CD4-positive, alpha-beta T cell (primary cell): ENCODE measurements around the gene OCA2. TPM values are rescaled to one million over a fixed set of nuclear protein-coding genes. Genes with fewer than 3 reads are reported as not detected.

ENCODE experiments used
- ATAC-seq: fragments of 200-7000 bp; cut with Tn5 transposase; one replicate; pipeline ENCODE4 v1.10.0; 2022; ENCODE audit warnings: mild to moderate bottlenecking; ENCODE audit not compliant: poor library complexity
- CTCF ChIA-PET: fragments of 350-600 bp; sonication (Branson Sonifier 250); formaldehyde crosslinking; loops from one replicate; lab custom pipeline; 2021; ENCODE audit warnings: antibody characterized with exemption, inconsistent platforms; lab: Charles Lee
- POLR2A ChIA-PET: fragments of 350-600 bp; sonication (Branson Sonifier 250); formaldehyde crosslinking; loops from one replicate; lab custom pipeline; 2021; ENCODE audit warnings: antibody characterized with exemption, inconsistent platforms; lab: Charles Lee
- DNase-seq, 14 experiments: peaks; one replicate each; pipeline ENCODE4 v3.0.0-alpha.2; 2013 to 2020; ENCODE audit warnings: mixed read lengths in 2 of 14
- H3K27ac ChIP-seq, 2 donors: one replicate each; pipeline versions ENCODE4 v1.5.1 to v1.7.0; 2013; ENCODE audit warnings: low read length in 2 of 2, low read depth in 1 of 2, mild to moderate bottlenecking in 1 of 2
- H3K27me3 ChIP-seq, 2 experiments: 1 replicate in 1 of 2; 2 replicates in 1 of 2; pipeline versions ENCODE4 v1.6.1 to v1.7.0; 2013; ENCODE audit warnings: low read length in 2 of 2, control low read depth in 1 of 2, mild to moderate bottlenecking in 1 of 2, moderate library complexity in 1 of 2; ENCODE audit not compliant: insufficient read depth in 2 of 2, control insufficient read depth in 1 of 2
- H3K36me3 ChIP-seq: one replicate; pipeline ENCODE4 v1.6.1; 2013; ENCODE audit warnings: low read length, control low read depth; ENCODE audit not compliant: insufficient read depth
- H3K4me1 ChIP-seq: one replicate; pipeline ENCODE4 v1.6.1; 2013; ENCODE audit warnings: low read length, control low read depth; ENCODE audit not compliant: insufficient read depth
- H3K4me3 ChIP-seq: one replicate; pipeline ENCODE4 v1.5.1; 2013; ENCODE audit warnings: mild to moderate bottlenecking, low read length, moderate library complexity
- H3K9me3 ChIP-seq, 2 experiments: 1 replicate in 1 of 2; 2 replicates in 1 of 2; pipeline versions ENCODE4 v1.6.1 to v1.7.0; 2013; ENCODE audit warnings: low read length in 2 of 2, mild to moderate bottlenecking in 2 of 2, control low read depth in 1 of 2, moderate library complexity in 1 of 2; ENCODE audit not compliant: control insufficient read depth in 1 of 2, insufficient read depth in 1 of 2
- H3K27ac Mint-ChIP-seq: one replicate; pipeline ENCODE4 v1.8.0; 2020; ENCODE audit warnings: mixed read lengths
- H3K27me3 Mint-ChIP-seq: one replicate; pipeline ENCODE4 v1.8.0; 2021; ENCODE audit warnings: mixed read lengths
- H3K36me3 Mint-ChIP-seq: one replicate; pipeline ENCODE4 v1.8.0; 2021; ENCODE audit warnings: low read depth, mixed read lengths
- H3K4me1 Mint-ChIP-seq: one replicate; pipeline ENCODE4 v1.8.0; 2021; ENCODE audit warnings: low read depth, mixed read lengths
- H3K4me3 Mint-ChIP-seq: one replicate; pipeline ENCODE4 v1.8.0; 2020; ENCODE audit warnings: mild to moderate bottlenecking, mixed read lengths
- H3K9me3 Mint-ChIP-seq: one replicate; pipeline ENCODE4 v1.8.0; 2020; ENCODE audit warnings: mixed read lengths
- intact Hi-C, 2 experiments: fragments of 100-400 bp; cut with DNase I in 1 of 2; cut with micrococcal nuclease in 1 of 2; formaldehyde crosslinking; loops; one replicate each; pipeline versions ENCODE4 v1.15.1 to v1.9.0; 2023 to 2025; cut with DNase I, micrococcal nuclease
- total RNA-seq, 174 experiments: library from RNA in 2 of 174; stranded (reverse) in 2 of 174; gene quantifications; one replicate each; pipeline ENCODE4 v1.2.3 and lab custom pipeline; 2021 to 2026
- TF ChIP-seq, protein P1 (sequence below): fragments of 200-600 bp; IDR thresholded peaks from one replicate; pipeline ENCODE4 v1.8.0; 2022; ENCODE audit warnings: antibody characterized with exemption, mild to moderate bottlenecking

The OCA2 gene
- total RNA-seq, 2 experiments from 2014 or later, result not detected

DNA sequence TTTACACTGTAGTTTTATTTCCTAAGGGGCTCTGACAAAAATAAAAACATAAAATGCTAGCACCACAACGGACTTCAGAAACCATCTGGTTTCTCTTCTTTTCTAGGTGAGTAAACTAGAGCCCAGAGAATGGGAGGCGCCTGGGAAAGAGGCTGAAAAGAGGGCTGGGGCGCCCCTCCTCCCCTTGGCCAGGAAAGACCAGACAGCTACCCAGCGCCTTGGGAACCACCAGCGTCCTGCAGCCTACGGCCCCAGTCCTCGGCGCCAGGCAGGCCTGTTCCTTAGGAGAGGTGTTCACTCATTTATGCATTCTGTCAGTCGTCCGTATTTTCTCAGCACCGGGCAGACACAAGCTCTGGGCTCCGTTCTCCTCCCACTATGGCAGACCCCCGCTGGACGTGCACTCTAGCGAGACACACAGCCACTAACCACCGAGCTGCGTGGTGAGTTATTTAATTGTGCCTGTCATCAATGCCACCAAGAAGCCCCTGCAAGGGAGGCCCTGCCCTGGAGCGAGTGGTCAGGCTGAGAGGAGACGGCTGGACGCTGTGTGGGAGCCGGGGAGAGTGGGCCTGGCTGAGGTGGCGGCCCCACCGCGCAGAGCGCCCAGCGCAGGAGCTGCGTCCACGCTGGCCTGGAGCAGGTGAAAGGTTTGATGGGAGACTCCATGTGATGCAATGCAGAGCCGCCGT, 294.4 kb downstream of the OCA2 start:
- Mint-ChIP-seq H3K9me3 (no peaks in the 10 kb centered on the region), H3K4me1 (no peaks in the 10 kb centered on the region), H3K36me3 (no peaks in the 10 kb centered on the region), H3K27ac (no peak overlapping the region), H3K4me3 (no peak overlapping the region), H3K27me3 (no peaks in the 10 kb centered on the region)
- no peaks in the 10 kb centered on the region for H3K36me3 ChIP-seq
- no peak overlapping the region for H3K27ac ChIP-seq
- peaks cover 0 to 41% of the 10 kb centered on the region in 2 experiments for H3K9me3 ChIP-seq
- ATAC-seq, result no peak
- no peaks in the 10 kb centered on the region for H3K4me1 ChIP-seq
- no peak for DNase-seq
- intact Hi-C loops, result no loop called here
- POLR2A ChIA-PET, result no interaction called here
- H3K27me3 ChIP-seq, result no peaks in the 10 kb centered on the region
- CTCF ChIA-PET, result no interaction called here
- H3K4me3 ChIP-seq, result no peak overlapping the region
- TF ChIP-seq, protein P1, sequence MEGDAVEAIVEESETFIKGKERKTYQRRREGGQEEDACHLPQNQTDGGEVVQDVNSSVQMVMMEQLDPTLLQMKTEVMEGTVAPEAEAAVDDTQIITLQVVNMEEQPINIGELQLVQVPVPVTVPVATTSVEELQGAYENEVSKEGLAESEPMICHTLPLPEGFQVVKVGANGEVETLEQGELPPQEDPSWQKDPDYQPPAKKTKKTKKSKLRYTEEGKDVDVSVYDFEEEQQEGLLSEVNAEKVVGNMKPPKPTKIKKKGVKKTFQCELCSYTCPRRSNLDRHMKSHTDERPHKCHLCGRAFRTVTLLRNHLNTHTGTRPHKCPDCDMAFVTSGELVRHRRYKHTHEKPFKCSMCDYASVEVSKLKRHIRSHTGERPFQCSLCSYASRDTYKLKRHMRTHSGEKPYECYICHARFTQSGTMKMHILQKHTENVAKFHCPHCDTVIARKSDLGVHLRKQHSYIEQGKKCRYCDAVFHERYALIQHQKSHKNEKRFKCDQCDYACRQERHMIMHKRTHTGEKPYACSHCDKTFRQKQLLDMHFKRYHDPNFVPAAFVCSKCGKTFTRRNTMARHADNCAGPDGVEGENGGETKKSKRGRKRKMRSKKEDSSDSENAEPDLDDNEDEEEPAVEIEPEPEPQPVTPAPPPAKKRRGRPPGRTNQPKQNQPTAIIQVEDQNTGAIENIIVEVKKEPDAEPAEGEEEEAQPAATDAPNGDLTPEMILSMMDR, result no peak

DNA sequence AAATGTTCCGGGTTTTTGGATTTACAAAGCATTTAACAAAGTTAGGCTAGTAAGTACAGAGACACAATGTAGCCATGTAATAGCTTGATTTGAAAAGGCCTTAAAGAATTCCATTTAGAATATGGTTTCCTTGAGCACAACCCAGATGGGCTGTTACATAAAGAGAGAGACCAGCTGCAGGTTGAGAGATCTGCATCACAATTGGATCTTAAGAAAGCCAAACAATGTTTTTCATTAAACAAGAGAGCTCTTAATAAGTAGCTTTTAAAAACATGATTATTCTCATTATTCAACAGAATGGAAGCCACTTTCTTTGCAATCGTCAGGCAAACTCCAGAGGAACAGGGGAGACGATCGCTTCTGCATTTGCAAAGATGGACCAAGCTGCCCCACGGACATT, 300.3 kb downstream of the OCA2 start:
- H3K9me3 ChIP-seq, result peaks cover 0 to 6% of the 10 kb centered on the region in 2 experiments
- H3K27ac ChIP-seq, result no peak overlapping the region
- no peaks in the 10 kb centered on the region for H3K27me3 Mint-ChIP-seq
- CTCF ChIA-PET, result no interaction called here
- TF ChIP-seq, protein P1, result no peak
- POLR2A ChIA-PET, result no interaction called here
- DNase-seq, result no peak
- H3K27me3 ChIP-seq, result no peaks in the 10 kb centered on the region
- H3K36me3 ChIP-seq, result no peaks in the 10 kb centered on the region
- no peak overlapping the region for H3K27ac Mint-ChIP-seq
- H3K9me3 Mint-ChIP-seq, result no peaks in the 10 kb centered on the region
- no peaks in the 10 kb centered on the region for H3K36me3 Mint-ChIP-seq
- H3K4me3 ChIP-seq, result no peak overlapping the region
- no peak for ATAC-seq
- intact Hi-C loops, result no loop called here
- no peaks in the 10 kb centered on the region for H3K4me1 ChIP-seq
- no peaks in the 10 kb centered on the region for H3K4me1 Mint-ChIP-seq
- H3K4me3 Mint-ChIP-seq, result no peak overlapping the region

DNA sequence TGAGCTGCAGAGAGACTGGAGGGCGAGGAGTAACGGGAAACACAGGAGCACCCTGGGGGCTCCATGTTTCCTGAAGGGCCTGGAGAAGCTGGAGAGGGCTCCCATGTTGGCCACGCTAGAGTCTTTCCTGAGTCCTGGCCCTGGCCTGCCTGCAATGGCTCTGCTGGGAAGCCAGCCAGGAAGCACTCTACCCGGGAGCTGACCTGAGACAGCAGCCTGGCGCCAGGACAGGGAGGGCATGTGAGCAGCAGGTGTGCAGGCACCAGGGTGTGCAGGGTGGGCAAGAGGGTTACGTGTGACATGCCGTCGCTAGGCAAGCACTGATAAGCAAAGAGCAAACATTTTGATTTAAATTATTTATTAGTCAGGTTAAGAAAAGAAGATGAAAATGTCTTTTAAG, 301.4 kb downstream of the OCA2 start:
- Mint-ChIP-seq H3K4me3 (no peak overlapping the region), H3K36me3 (no peaks in the 10 kb centered on the region), H3K27ac (no peak overlapping the region), H3K9me3 (no peaks in the 10 kb centered on the region), H3K27me3 (no peaks in the 10 kb centered on the region), H3K4me1 (no peaks in the 10 kb centered on the region)
- H3K27me3 ChIP-seq, result no peaks in the 10 kb centered on the region
- peaks cover 0 to 12% of the 10 kb centered on the region in 2 experiments for H3K9me3 ChIP-seq
- ChIA-PET CTCF (no interaction called here), POLR2A (no interaction called here)
- no peaks in the 10 kb centered on the region for H3K36me3 ChIP-seq
- H3K4me3 ChIP-seq, result no peak overlapping the region
- no peaks in the 10 kb centered on the region for H3K4me1 ChIP-seq
- intact Hi-C loops, result no loop called here
- no peak overlapping the region for H3K27ac ChIP-seq
- ATAC-seq (no peak), DNase-seq (no peak)
- TF ChIP-seq, protein P1, result no peak
